K562 (cell line): Measurements from ENCODE around the gene SPATA21. TPM values are rescaled to one million over a fixed set of nuclear protein-coding genes. Genes with fewer than 3 reads are reported as not detected.

Experiments
- BACH1 ChIP-seq: fragments of 200-800 bp; sonication (Bioruptor generic); IDR thresholded peaks from 2 replicates; pipeline ENCODE4 v1.6.1; 2016; ENCODE audit warnings: missing genetic modification characterization, missing compliant biosample characterization
- CREM ChIP-seq: IDR thresholded peaks from 2 replicates; pipeline ENCODE4 v1.6.1; 2014; ENCODE audit warnings: antibody characterized with exemption, low read depth
- DLX4 ChIP-seq: fragments of 250-450 bp; sonication (Bioruptor Pico); IDR thresholded peaks from 2 replicates; pipeline ENCODE4 v1.6.1; 2021; ENCODE audit warnings: mild to moderate bottlenecking
- HDAC8 ChIP-seq: fragments of 450-650 bp; IDR thresholded peaks from 2 replicates; pipeline ENCODE4 v1.6.1; 2016; ENCODE audit warnings: mild to moderate bottlenecking, missing genetic modification characterization, moderate library complexity, missing compliant biosample characterization
- HNRNPUL1 ChIP-seq: fragments of 200-400 bp; formaldehyde crosslinking; IDR thresholded peaks from 2 replicates; pipeline ENCODE4 v1.6.1; 2017; ENCODE audit warnings: low read length
- HOMEZ ChIP-seq: fragments of 250-450 bp; sonication (Bioruptor Pico); IDR thresholded peaks from 2 replicates; pipeline ENCODE4 v1.4.0; 2020; ENCODE audit warnings: mild to moderate bottlenecking, moderate library complexity
- JUN ChIP-seq, 2 experiments: sonication (generic) in 1 of 2; formaldehyde crosslinking in 1 of 2; IDR thresholded peaks; 2 replicates each; pipeline versions ENCODE4 v1.6.1 to v1.8.0; 2012 to 2022; ENCODE audit warnings: borderline replicate concordance in 2 of 2, mild to moderate bottlenecking in 2 of 2, improper control_type of control experiment in 1 of 2, low read depth in 1 of 2, low read length in 1 of 2, missing genetic modification reagents in 1 of 2
- KLF10 ChIP-seq: fragments of 250-450 bp; sonication (Bioruptor Pico); IDR thresholded peaks from 2 replicates; pipeline ENCODE4 v1.6.1; 2021; ENCODE audit warnings: matching md5 sums
- KLF13 ChIP-seq: fragments of 450-650 bp; IDR thresholded peaks from 2 replicates; pipeline ENCODE4 v1.6.1; 2016; ENCODE audit warnings: missing genetic modification characterization, low read depth, mild to moderate bottlenecking, missing compliant biosample characterization, moderate library complexity, borderline replicate concordance
- NFIX ChIP-seq: fragments of 250-450 bp; sonication (Bioruptor Pico); IDR thresholded peaks from 2 replicates; pipeline ENCODE4 v1.4.0; 2020; ENCODE audit warnings: low read depth, mild to moderate bottlenecking, moderate library complexity
- PML ChIP-seq: IDR thresholded peaks from 2 replicates; pipeline ENCODE4 v1.6.1; 2012; ENCODE audit warnings: low read length, inconsistent platforms
- POLR3A ChIP-seq: IDR thresholded peaks from 2 replicates; pipeline ENCODE4 v1.6.1; 2011; ENCODE audit warnings: borderline replicate concordance, mild to moderate bottlenecking, moderate library complexity; ENCODE audit not compliant: insufficient read length, insufficient read depth; ENCODE audit errors: extremely low read depth
- RERE ChIP-seq: sonication (generic); formaldehyde crosslinking; IDR thresholded peaks from 2 replicates; pipeline ENCODE4 v1.8.0; 2023; ENCODE audit warnings: missing genetic modification reagents, mild to moderate bottlenecking, borderline replicate concordance
- SNIP1 ChIP-seq: fragments of 450-650 bp; IDR thresholded peaks from 2 replicates; pipeline ENCODE4 v1.7.1; 2017; ENCODE audit warnings: low read depth, mild to moderate bottlenecking
- TCF7L2 ChIP-seq: fragments of 150-350 bp; IDR thresholded peaks from 2 replicates; pipeline ENCODE4 v1.6.1; 2016; ENCODE audit warnings: low read depth, mild to moderate bottlenecking, low read length, moderate library complexity
- ZBTB26 ChIP-seq: fragments of 450-650 bp; formaldehyde crosslinking; IDR thresholded peaks from 2 replicates; pipeline ENCODE4 v1.4.0; 2022; ENCODE audit warnings: missing genetic modification characterization
- ZNF766 ChIP-seq: fragments of 200-800 bp; sonication (Bioruptor generic); conservative IDR thresholded peaks from 2 replicates; pipeline ENCODE4 v1.6.1; 2016; ENCODE audit warnings: missing genetic modification characterization, missing compliant biosample characterization
- polyA plus RNA-seq, 8 experiments: library from polyadenylated mRNA; depleted of rRNA in 4 of 8; stranded (reverse) in 5 of 8; unstranded in 3 of 8; fragments of >200 nt; fragmentation: Nextera tagmentation in 2 of 8; fragmentation: Illumina TruSeq in 1 of 8; extraction: Ambion mirVana in 2 of 8; extraction: Trizol in 1 of 8; gene quantifications; 2 replicates each; pipeline versions ENCODE4 v1.2.1 to v1.2.3, GENCODE V29; 2011 to 2014; ENCODE audit warnings: inconsistent platforms in 1 of 8, missing spikeins in 1 of 8
- total RNA-seq, 7 experiments: library from RNA; depleted of rRNA in 6 of 7; stranded (reverse); fragments of >200 nt in 6 of 7; fragmentation: Illumina TruSeq in 2 of 7; extraction: Trizol in 2 of 7; gene quantifications; 2 replicates each; pipeline versions ENCODE4 v1.2.1 to v1.2.3, GENCODE V29; 2011 to 2021; ENCODE audit warnings: low replicate concordance in 1 of 7

SPATA21 gene
- total and polyA plus RNA-seq, 9 of the 15 experiments (the other 6 are each of a cell fraction or from before 2014, with no cell fraction given) = 0.10 to 0.36 (median 0.13) TPM; not detected in 3

GRCh38 chr1:16352842-16353535 lies 84.2 kb downstream of the SPATA21 start (continued):
- TF ChIP-seq SNIP1 (no peak), HDAC8 (tag) (no peak; the same call in 1 of the 2 replicates), PML (no peak), HNRNPUL1 (no peak), ZBTB26 (no peak), DLX4 (no peak), HOMEZ (no peak), ZNF766 (CRISPR knock-in tag) (peak; percentile 38; the same call in 1 of the 2 replicates), RERE (0 out of 2 replicates have a peak, but pooled peaks have one; percentile 67), BACH1 (0 out of 2 replicates have a peak, but pooled peaks have one; percentile 48), JUN (IDR thresholded peaks at IDR 0.05; ENCODE audit: borderline replicate concordance, low read depth, low read length) (no peak), JUN (CRISPR knock-in tag; IDR thresholded peaks at IDR 0.05; ENCODE audit: borderline replicate concordance) (no peak), NFIX (CRISPR knock-in tag) (no peak), KLF13 (no peak), CREM (no peak), POLR3A (no peak), KLF10 (CRISPR knock-in tag) (no peak), TCF7L2 (no peak)
